HG03432 (cell line): ENCODE measurements around the gene TMEM116.
A peak's percentile ranks its signal among the peaks of the same experiment; 100 is the strongest.
"Not testable (repeated sequence)": the region's sequence is repeated elsewhere in the genome, so short reads cannot be mapped to it uniquely, and the experiment has no call there.

Source experiments
- ATAC-seq: cut with Tn5 transposase; IDR thresholded peaks from one replicate; pipeline ENCODE4 v1.9.1; 2021; ENCODE audit warnings: mild to moderate bottlenecking, moderate library complexity; ENCODE audit not compliant: unreplicated experiment

TMEM116 gene

GRCh38 chr12:112010415-112011344 is 2.3 kb downstream of the TMEM116 start:
- no peak for ATAC-seq

GRCh38 chr12:112009596-112009995 is 3.4 kb downstream of the TMEM116 start:
- not testable (repeated sequence) for ATAC-seq

GRCh38 chr12:112008918-112009317 is 4.0 kb downstream of the TMEM116 start:
- no peak for ATAC-seq

- no peak for ATAC-seq
Observed at GRCh38 chr12:112007945-112008344, 5.0 kb downstream of the TMEM116 start.

GRCh38 chr12:112005419-112006395 is 7.3 kb downstream of the TMEM116 start:
- ATAC-seq, result no peak

- no peak for ATAC-seq
Observed at GRCh38 chr12:112004041-112004440, 8.9 kb downstream of the TMEM116 start.

GRCh38 chr12:112001576-112001975 is 11.4 kb downstream of the TMEM116 start:
- ATAC-seq, result no peak

GRCh38 chr12:112000820-112001219 is 12.1 kb downstream of the TMEM116 start:
- ATAC-seq, result no peak

- ATAC-seq, result not testable (repeated sequence)
Observed at GRCh38 chr12:111999129-111999528, 13.8 kb downstream of the TMEM116 start.

- ATAC-seq, result no peak
Observed at GRCh38 chr12:111998015-111998414, 14.9 kb downstream of the TMEM116 start.

- ATAC-seq, result no peak
Observed at GRCh38 chr12:111997300-111997699, 15.7 kb downstream of the TMEM116 start.

GRCh38 chr12:111995782-111996480 is 17.0 kb downstream of the TMEM116 start:
- ATAC-seq, result no peak

- ATAC-seq, result peak; percentile 9
Observed at GRCh38 chr12:111994211-111995111, 18.5 kb downstream of the TMEM116 start.

GRCh38 chr12:111993292-111994150 is 19.4 kb downstream of the TMEM116 start:
- peak; percentile 52 for ATAC-seq

GRCh38 chr12:111992464-111992863 is 20.5 kb downstream of the TMEM116 start:
- ATAC-seq, result no peak

- ATAC-seq, result no peak
Observed at GRCh38 chr12:111991946-111992345, 21.0 kb downstream of the TMEM116 start.

GRCh38 chr12:111991535-111991934 is 21.4 kb downstream of the TMEM116 start:
- no peak for ATAC-seq

GRCh38 chr12:111984820-111985219 is 28.1 kb downstream of the TMEM116 start:
- ATAC-seq, result no peak

- no peak for ATAC-seq
Observed at GRCh38 chr12:111981987-111982386, 31.0 kb downstream of the TMEM116 start.
